Keratinocyte (primary cell): Measurements from ENCODE around the gene HEXIM1. TPM values are rescaled to one million over a fixed set of nuclear protein-coding genes. Genes with fewer than 3 reads are reported as not detected.
A peak's percentile ranks its signal among the peaks of the same experiment; 100 is the strongest.

Source experiments
- DNase-seq: peaks from one replicate; pipeline ENCODE4 v3.0.0-alpha.2; 2011; ENCODE audit warnings: low read depth, missing footprints, low spot score
- FAIRE-seq: peaks from 2 replicates; lab custom pipeline; 2011; peaks lifted over from hg19 to GRCh38; lab: Jason Lieb, UNC
- H2AFZ ChIP-seq: 2 replicates; pipeline ENCODE4 v1.6.0; 2012; ENCODE audit warnings: low read length, control low read depth, inconsistent platforms; ENCODE audit not compliant: control insufficient read depth
- H3K27ac ChIP-seq: 2 replicates; pipeline ENCODE4 v1.5.1; 2011; ENCODE audit warnings: low read length; ENCODE audit not compliant: control insufficient read depth, insufficient read depth
- H3K27me3 ChIP-seq: 3 replicates; pipeline ENCODE4 v1.6.0; 2011; ENCODE audit warnings: low read length; ENCODE audit not compliant: control insufficient read depth, insufficient read depth; ENCODE audit errors: extremely low read depth
- H3K36me3 ChIP-seq, 2 experiments: 2 replicates in 1 of 2; 3 replicates in 1 of 2; pipeline ENCODE4 v1.5.1; 2011; ENCODE audit warnings: low read length in 2 of 2, mild to moderate bottlenecking in 1 of 2; ENCODE audit not compliant: control insufficient read depth in 2 of 2, insufficient read depth in 2 of 2; ENCODE audit errors: extremely low read depth in 1 of 2
- H3K4me1 ChIP-seq: 3 replicates; pipeline ENCODE4 v1.5.1; 2011; ENCODE audit warnings: low read length; ENCODE audit not compliant: control insufficient read depth, insufficient read depth; ENCODE audit errors: extremely low read depth
- H3K4me2 ChIP-seq: 3 replicates; pipeline ENCODE4 v1.6.0; 2011; ENCODE audit warnings: low read depth, low read length; ENCODE audit not compliant: control insufficient read depth, insufficient read depth; ENCODE audit errors: extremely low read depth
- H3K4me3 ChIP-seq, 3 experiments: fragments of 200-600 bp in 1 of 3; sonication (generic) in 1 of 3; 2 replicates in 2 of 3; 3 replicates in 1 of 3; pipeline ENCODE4 v1.5.1; 2011 to 2016; ENCODE audit warnings: low read length in 3 of 3, mild to moderate bottlenecking in 3 of 3, control low read depth in 2 of 3, inconsistent platforms in 1 of 3, low read depth in 1 of 3, mixed read lengths in 1 of 3, mixed run types in 1 of 3, moderate library complexity in 1 of 3; ENCODE audit not compliant: control insufficient read depth in 2 of 3, insufficient read depth in 2 of 3; ENCODE audit errors: extremely low read depth in 1 of 3
- H3K79me2 ChIP-seq: 2 replicates; pipeline ENCODE4 v1.6.0; 2012; ENCODE audit warnings: low read length; ENCODE audit not compliant: control insufficient read depth, insufficient read depth
- H3K9ac ChIP-seq: 3 replicates; pipeline ENCODE4 v1.6.0; 2011; ENCODE audit warnings: low read length; ENCODE audit not compliant: control insufficient read depth, insufficient read depth; ENCODE audit errors: extremely low read depth
- H3K9me1 ChIP-seq: 3 replicates; pipeline ENCODE4 v1.6.0; 2011; ENCODE audit warnings: low read length; ENCODE audit not compliant: control insufficient read depth, insufficient read depth; ENCODE audit errors: extremely low read depth
- H3K9me3 ChIP-seq: 2 replicates; pipeline ENCODE4 v1.5.1; 2012; ENCODE audit warnings: low read depth, low read length; ENCODE audit not compliant: control insufficient read depth
- H4K20me1 ChIP-seq: 3 replicates; pipeline ENCODE4 v1.6.0; 2011; ENCODE audit warnings: low read length; ENCODE audit not compliant: control insufficient read depth, insufficient read depth; ENCODE audit errors: extremely low read depth
- EZH2 ChIP-seq: IDR thresholded peaks from one replicate; pipeline ENCODE4 v1.6.1; 2012; ENCODE audit warnings: inconsistent platforms, mild to moderate bottlenecking, low read length, moderate library complexity
- dilution Hi-C: fragments of 300-500 bp; cut with MboI; formaldehyde crosslinking; loops from one replicate; pipeline ENCODE4 v1.7.0; 2020; ENCODE audit warnings: low sequenced_read_pairs; ENCODE audit not compliant: extremely low pct_ligation_motif_present
- polyA plus RNA-seq, 5 experiments: library from polyadenylated mRNA; depleted of rRNA in 3 of 5; stranded (reverse) in 3 of 5; stranded (forward) in 1 of 5; unstranded in 1 of 5; fragments of >200 nt; gene quantifications; 1 replicate in 1 of 5; 2 replicates in 3 of 5; 3 replicates in 1 of 5; pipeline versions ENCODE4 v1.2.1 to v1.2.3, GENCODE V29; 2011 to 2012; ENCODE audit warnings: missing spikeins in 2 of 5, low read depth in 1 of 5, low replicate concordance in 1 of 5
- TF ChIP-seq, protein P1 (sequence below), 3 experiments: IDR thresholded peaks in 1 of 3; conservative IDR thresholded peaks in 1 of 3; optimal IDR thresholded peaks in 1 of 3; 2 replicates in 2 of 3; 3 replicates in 1 of 3; pipeline versions ENCODE3 to v1.5.1; 2011; ENCODE audit warnings: low read length in 3 of 3, mild to moderate bottlenecking in 3 of 3, moderate library complexity in 2 of 3, control low read depth in 1 of 3, inconsistent platforms in 1 of 3; ENCODE audit not compliant: insufficient read depth in 2 of 3; ENCODE audit errors: extremely low read depth in 1 of 3

HEXIM1 gene
- polyA plus RNA-seq, 1 donor (not counting 4 experiments of a cell fraction or from before 2014, with no cell fraction given): 19.9 TPM

DNA sequence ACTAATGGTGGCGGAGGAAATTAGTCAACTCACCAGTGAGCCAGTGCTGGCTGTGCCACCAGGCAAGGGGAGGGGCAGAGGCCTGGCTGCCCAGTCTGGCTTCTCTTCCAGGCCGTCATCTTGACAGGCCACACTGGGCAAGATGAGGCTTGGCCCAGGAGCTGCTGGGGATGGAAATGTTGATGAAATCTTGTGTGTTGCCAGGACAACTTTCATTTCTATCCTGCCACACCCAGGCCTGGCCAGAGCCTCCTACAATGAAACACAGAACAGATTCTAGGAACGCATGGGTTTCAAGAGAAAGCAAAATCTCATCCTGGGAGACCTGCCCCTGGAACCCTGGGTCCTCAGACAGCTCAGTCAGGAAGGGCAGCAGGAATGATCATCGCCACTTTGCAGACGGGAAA, 22.7 kb downstream of the HEXIM1 start:
- H3K9me1 ChIP-seq: no peaks in the 10 kb centered on the region
- peak overlapping the region; percentile 41 to 92 (median 83) for H3K4me3 ChIP-seq
- H4K20me1 ChIP-seq: no peaks in the 10 kb centered on the region
- no peaks in the 10 kb centered on the region for H3K36me3 ChIP-seq
- dilution Hi-C loops: no loop called here
- H3K4me1 ChIP-seq: peaks cover 43% of the 10 kb centered on the region
- H3K9ac ChIP-seq: peak overlapping the region; percentile 99
- peak overlapping the region; percentile 100 for H3K27ac ChIP-seq
- H3K79me2 ChIP-seq: no peaks in the 10 kb centered on the region
- FAIRE-seq (peak; percentile 96), DNase-seq (peak; percentile 92)
- H3K4me2 ChIP-seq: peak overlapping the region; percentile 99
- no peaks in the 10 kb centered on the region for H3K9me3 ChIP-seq
- H2AFZ ChIP-seq: peak overlapping the region; percentile 13
- H3K27me3 ChIP-seq: no peaks in the 10 kb centered on the region
- TF ChIP-seq, protein P1, sequence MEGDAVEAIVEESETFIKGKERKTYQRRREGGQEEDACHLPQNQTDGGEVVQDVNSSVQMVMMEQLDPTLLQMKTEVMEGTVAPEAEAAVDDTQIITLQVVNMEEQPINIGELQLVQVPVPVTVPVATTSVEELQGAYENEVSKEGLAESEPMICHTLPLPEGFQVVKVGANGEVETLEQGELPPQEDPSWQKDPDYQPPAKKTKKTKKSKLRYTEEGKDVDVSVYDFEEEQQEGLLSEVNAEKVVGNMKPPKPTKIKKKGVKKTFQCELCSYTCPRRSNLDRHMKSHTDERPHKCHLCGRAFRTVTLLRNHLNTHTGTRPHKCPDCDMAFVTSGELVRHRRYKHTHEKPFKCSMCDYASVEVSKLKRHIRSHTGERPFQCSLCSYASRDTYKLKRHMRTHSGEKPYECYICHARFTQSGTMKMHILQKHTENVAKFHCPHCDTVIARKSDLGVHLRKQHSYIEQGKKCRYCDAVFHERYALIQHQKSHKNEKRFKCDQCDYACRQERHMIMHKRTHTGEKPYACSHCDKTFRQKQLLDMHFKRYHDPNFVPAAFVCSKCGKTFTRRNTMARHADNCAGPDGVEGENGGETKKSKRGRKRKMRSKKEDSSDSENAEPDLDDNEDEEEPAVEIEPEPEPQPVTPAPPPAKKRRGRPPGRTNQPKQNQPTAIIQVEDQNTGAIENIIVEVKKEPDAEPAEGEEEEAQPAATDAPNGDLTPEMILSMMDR (optimal IDR thresholded peaks at IDR 0.05 in 1 of 3, IDR thresholded peaks at IDR 0.05 in 1 of 3, conservative IDR thresholded peaks at IDR 0.05 in 1 of 3; ENCODE audit: extremely low read depth in 1 of 3, insufficient read depth in 2 of 3, low read length in 3 of 3): no peak
- TF ChIP-seq EZH2: no peak

DNA sequence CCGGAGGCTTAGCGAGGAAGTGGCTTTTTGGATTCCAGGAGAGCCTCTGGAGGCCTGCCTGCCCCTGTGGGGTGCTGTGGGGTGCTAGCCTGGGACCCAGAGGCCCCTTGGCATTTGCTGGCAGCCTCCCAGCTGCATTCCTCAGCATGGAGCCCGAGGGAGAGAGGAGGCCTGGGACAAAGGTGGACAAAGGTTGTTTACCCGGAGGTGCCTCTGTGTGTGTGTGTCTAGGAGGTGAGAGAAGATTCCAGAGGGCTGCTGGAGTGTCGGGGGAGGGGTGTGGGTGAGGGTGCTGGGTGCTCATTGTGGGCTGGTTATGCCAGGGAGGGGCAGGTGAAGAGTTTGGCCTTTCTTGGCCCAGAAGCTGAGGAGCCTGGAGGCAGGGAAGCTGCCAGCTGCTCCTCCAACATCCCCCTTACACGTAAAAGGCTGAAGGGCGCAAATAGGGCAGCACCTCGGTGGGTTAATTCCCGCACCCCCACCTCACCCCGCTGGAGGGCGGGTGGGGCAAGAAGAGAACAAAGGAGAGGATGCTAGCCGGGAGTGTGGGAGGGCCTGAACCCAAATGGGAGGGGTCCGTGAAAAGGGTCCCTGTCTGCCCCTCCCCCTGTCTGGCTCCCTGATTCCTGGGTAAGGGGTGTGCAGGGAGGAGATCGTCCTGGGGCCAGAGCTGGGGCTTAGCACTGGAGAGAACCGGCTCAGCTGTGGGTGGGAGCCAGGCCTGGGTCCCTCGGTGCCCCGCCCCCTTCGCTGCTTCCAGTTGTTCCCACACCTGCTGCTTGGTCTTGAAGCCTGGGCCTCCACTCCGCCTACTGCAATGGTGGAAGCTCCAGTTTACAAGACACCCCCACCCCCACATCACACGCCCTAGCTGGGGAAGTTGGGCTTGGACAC, 23.3 kb downstream of the HEXIM1 start:
- H3K9me3 ChIP-seq: no peaks in the 10 kb centered on the region
- no peaks in the 10 kb centered on the region for H3K9me1 ChIP-seq
- H2AFZ ChIP-seq: peak overlapping the region; percentile 47
- FAIRE-seq: peak; percentile 64
- no peaks in the 10 kb centered on the region for H3K36me3 ChIP-seq
- H3K27me3 ChIP-seq: no peaks in the 10 kb centered on the region
- peak overlapping the region; percentile 41 to 92 (median 83) for H3K4me3 ChIP-seq
- dilution Hi-C loops: no loop called here
- peaks cover 50% of the 10 kb centered on the region for H3K4me1 ChIP-seq
- DNase-seq: peak; percentile 79
- peak overlapping the region; percentile 99 for H3K9ac ChIP-seq
- H3K79me2 ChIP-seq: no peaks in the 10 kb centered on the region
- H4K20me1 ChIP-seq: no peaks in the 10 kb centered on the region
- peak overlapping the region; percentile 100 for H3K27ac ChIP-seq
- no peak for TF ChIP-seq EZH2
- TF ChIP-seq, protein P1 (optimal IDR thresholded peaks at IDR 0.05 in 1 of 3, IDR thresholded peaks at IDR 0.05 in 1 of 3, conservative IDR thresholded peaks at IDR 0.05 in 1 of 3; ENCODE audit: extremely low read depth in 1 of 3, insufficient read depth in 2 of 3, low read length in 3 of 3): no peak
- H3K4me2 ChIP-seq: peak overlapping the region; percentile 99
